Endothelial cell of umbilical vein (primary cell): Measurements from ENCODE around the gene RELT. TPM values are rescaled to one million over a fixed set of nuclear protein-coding genes. Genes with fewer than 3 reads are reported as not detected.

Source experiments
- BruUV-seq: library from RNA; stranded (reverse); fragments of 400-500 nt; replicated peaks from 2 replicates; lab custom pipeline; 2021; lab: Mats Ljungman, UMichigan
- CTCF ChIA-PET: fragments of 300-600, 350-600 bp; sonication (Branson Sonifier 250); formaldehyde crosslinking; loops from one replicate; lab custom pipeline; 2021; ENCODE audit warnings: antibody characterized with exemption, inconsistent platforms; lab: Charles Lee
- POLR2A ChIA-PET: fragments of 300-600, 350-600 bp; sonication (Branson Sonifier 250); formaldehyde crosslinking; loops from one replicate; lab custom pipeline; 2021; ENCODE audit warnings: antibody characterized with exemption, inconsistent platforms; lab: Charles Lee
- DNase-seq: peaks from one replicate; pipeline ENCODE4 v3.0.0-alpha.2; 2011; ENCODE audit warnings: low read depth, low spot score
- FAIRE-seq: peaks from 2 replicates; lab custom pipeline; 2011; peaks lifted over from hg19 to GRCh38; lab: Jason Lieb, UNC
- H2AFZ ChIP-seq: 2 replicates; pipeline ENCODE4 v1.6.0; 2012; ENCODE audit warnings: low read depth, low read length, control low read depth, inconsistent platforms
- H3K27ac ChIP-seq: 2 replicates; pipeline ENCODE4 v1.5.1; 2011; ENCODE audit warnings: low read depth, mild to moderate bottlenecking, control low read depth, low read length, moderate library complexity; ENCODE audit not compliant: insufficient read depth
- H3K27me3 ChIP-seq, 2 experiments: 2 replicates each; pipeline versions ENCODE4 v1.6.0 to v1.6.1; 2011; ENCODE audit warnings: low read length in 2 of 2, mixed read lengths in 1 of 2; ENCODE audit not compliant: control insufficient read depth in 2 of 2, insufficient read depth in 2 of 2
- H3K36me3 ChIP-seq, 2 experiments: 2 replicates in 1 of 2; 3 replicates in 1 of 2; pipeline ENCODE4 v1.5.1; 2011; ENCODE audit warnings: low read length in 2 of 2, mild to moderate bottlenecking in 1 of 2, moderate library complexity in 1 of 2; ENCODE audit not compliant: control insufficient read depth in 2 of 2, insufficient read depth in 2 of 2; ENCODE audit errors: extremely low read depth in 1 of 2
- H3K4me1 ChIP-seq: 3 replicates; pipeline ENCODE4 v1.5.1; 2011; ENCODE audit warnings: mild to moderate bottlenecking, low read length; ENCODE audit not compliant: control insufficient read depth, insufficient read depth; ENCODE audit errors: extremely low read depth
- H3K4me2 ChIP-seq: 2 replicates; pipeline ENCODE4 v1.6.1; 2011; ENCODE audit warnings: low read length, control low read depth, mixed read lengths; ENCODE audit not compliant: insufficient read depth
- H3K4me3 ChIP-seq, 3 experiments: fragments of 200-600 bp in 1 of 3; sonication (generic), shearing (Covaris generic) in 1 of 3; replicated peaks in 1 of 3; 2 replicates each; pipeline ENCODE4 v1.5.1; 2011 to 2016; ENCODE audit warnings: control low read depth in 3 of 3, low read length in 3 of 3, mild to moderate bottlenecking in 2 of 3, inconsistent platforms in 1 of 3, low read depth in 1 of 3, moderate library complexity in 1 of 3; ENCODE audit not compliant: insufficient read depth in 1 of 3
- H3K79me2 ChIP-seq: 2 replicates; pipeline ENCODE4 v1.6.0; 2012; ENCODE audit warnings: low read length, inconsistent platforms; ENCODE audit not compliant: control insufficient read depth, insufficient read depth
- H3K9ac ChIP-seq: replicated peaks from 2 replicates; pipeline ENCODE3; 2011; ENCODE audit warnings: low read length, control low read depth; ENCODE audit not compliant: insufficient read depth; ENCODE audit errors: extremely low read depth
- H3K9me1 ChIP-seq: replicated peaks from 3 replicates; pipeline ENCODE4 v1.6.0; 2011; ENCODE audit warnings: mild to moderate bottlenecking, low read length; ENCODE audit not compliant: control insufficient read depth, insufficient read depth; ENCODE audit errors: extremely low read depth
- H3K9me3 ChIP-seq: replicated peaks from 2 replicates; pipeline ENCODE4 v1.5.1; 2012; ENCODE audit warnings: low read length, inconsistent platforms; ENCODE audit not compliant: control insufficient read depth, insufficient read depth
- H4K20me1 ChIP-seq: replicated peaks from 2 replicates; pipeline ENCODE3; 2011; ENCODE audit warnings: mild to moderate bottlenecking, low read length; ENCODE audit not compliant: control insufficient read depth, insufficient read depth; ENCODE audit errors: extremely low read depth
- EZH2 ChIP-seq: IDR thresholded peaks from 2 replicates; pipeline ENCODE4 v1.6.1; 2012; ENCODE audit warnings: borderline replicate concordance, low read depth, mild to moderate bottlenecking, moderate library complexity, low read length, inconsistent platforms; ENCODE audit not compliant: severe bottlenecking
- FOS ChIP-seq: IDR thresholded peaks from 2 replicates; pipeline ENCODE4 v1.6.1; 2011; ENCODE audit warnings: mild to moderate bottlenecking, low read length, moderate library complexity, borderline replicate concordance; ENCODE audit not compliant: insufficient read depth
- GATA2 ChIP-seq: IDR thresholded peaks from 2 replicates; pipeline ENCODE4 v1.7.0; 2011; ENCODE audit warnings: low read depth, mild to moderate bottlenecking, moderate library complexity, mixed read lengths, low read length; ENCODE audit not compliant: insufficient read length, insufficient read depth
- JUN ChIP-seq: IDR thresholded peaks from 2 replicates; pipeline ENCODE4 v1.6.1; 2011; ENCODE audit warnings: borderline replicate concordance, low read depth; ENCODE audit not compliant: insufficient read length, insufficient read depth
- MYC ChIP-seq: IDR thresholded peaks from one replicate; pipeline ENCODE4 v1.6.1; 2011; ENCODE audit warnings: mild to moderate bottlenecking, low read depth, low read length
- POLR2A ChIP-seq: IDR thresholded peaks from 2 replicates; pipeline ENCODE4 v1.6.1; 2012; ENCODE audit warnings: low read depth, mild to moderate bottlenecking, control low read depth, low read length
- POLR2AphosphoS5 ChIP-seq: IDR thresholded peaks from 2 replicates; pipeline ENCODE4 v1.6.1; 2012; ENCODE audit warnings: low read depth, mild to moderate bottlenecking, control low read depth, low read length, moderate library complexity; ENCODE audit not compliant: insufficient read depth
- dilution Hi-C: fragments of 300-500 bp; cut with MboI; formaldehyde crosslinking; loops from one replicate; pipeline ENCODE4 v1.15.0; 2019; ENCODE audit warnings: low sequenced_read_pairs; ENCODE audit not compliant: extremely low pct_ligation_motif_present
- intact Hi-C: fragments of 100-400 bp; cut with micrococcal nuclease; formaldehyde crosslinking; loops from one replicate; pipeline ENCODE4 v1.10.0; 2022
- polyA plus RNA-seq, 4 experiments: library from polyadenylated mRNA; depleted of rRNA in 3 of 4; stranded (reverse) in 3 of 4; unstranded in 1 of 4; fragments of >200 nt; gene quantifications; 2 replicates each; pipeline versions ENCODE4 v1.2.1 to v1.2.3, GENCODE V29; 2011 to 2012; ENCODE audit warnings: missing spikeins in 1 of 4
- total RNA-seq: library from RNA; stranded (reverse); gene quantifications from 2 replicates; pipeline ENCODE4 v1.2.3, GENCODE V29; 2021
- TF ChIP-seq, protein P1 (sequence below), 2 donors: IDR thresholded peaks; 1 replicate in 1 of 2; 2 replicates in 1 of 2; pipeline ENCODE4 v1.5.1; 2011; ENCODE audit warnings: low read length in 2 of 2, mild to moderate bottlenecking in 2 of 2, moderate library complexity in 2 of 2, control low read depth in 1 of 2, inconsistent platforms in 1 of 2, low read depth in 1 of 2; ENCODE audit not compliant: insufficient read depth in 1 of 2; ENCODE audit errors: extremely low read depth in 1 of 2
- TF ChIP-seq, protein P2 (sequence below): IDR thresholded peaks from 2 replicates; pipeline ENCODE4 v1.6.1; 2011; ENCODE audit not compliant: insufficient read depth, insufficient read length

Gene RELT
- total and polyA plus RNA-seq, 2 donors (not counting 3 experiments of a cell fraction or from before 2014, with no cell fraction given) = 6.7 to 13.1 TPM

DNA sequence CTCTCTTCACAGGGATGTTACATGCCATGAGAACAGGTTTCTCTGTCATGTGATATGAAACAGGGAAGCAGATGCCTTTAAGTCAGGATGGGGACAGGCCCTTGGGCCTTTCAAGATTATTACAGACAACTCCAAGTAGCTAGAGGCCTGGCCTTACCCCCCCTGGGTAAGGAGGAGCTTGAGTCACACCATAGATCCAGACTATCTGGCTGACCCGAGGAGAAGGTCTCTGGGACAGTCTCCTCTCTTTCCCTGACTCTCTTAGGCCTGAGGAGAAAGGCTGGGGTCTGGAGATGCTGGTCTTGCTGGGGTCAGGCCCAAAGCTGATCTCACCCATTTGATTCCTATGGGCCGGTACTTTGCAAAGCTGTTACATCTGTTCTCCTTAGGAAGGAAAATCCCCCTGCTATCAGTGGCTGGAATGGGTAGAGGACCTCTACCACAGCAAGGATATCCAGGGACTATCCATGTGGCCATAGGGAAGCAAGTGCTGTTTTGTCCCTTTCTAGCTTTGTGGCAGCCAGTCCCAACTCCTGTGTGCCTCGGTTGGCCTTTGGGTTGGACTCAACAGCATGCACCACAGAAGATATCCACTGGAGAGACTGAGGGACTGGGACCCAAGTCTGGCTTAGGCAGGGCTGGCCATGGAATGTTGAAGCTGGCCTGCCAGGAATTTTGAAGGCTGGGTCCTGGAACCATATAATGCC, 25.2 kb downstream of the RELT start:
- BruUV-seq = no TSS peak
- Histone ChIP-seq H3K79me2 (no peaks in the 10 kb centered on the region), H3K27ac (no peak overlapping the region), H2AFZ (no peak overlapping the region), H3K36me3 (peaks cover 2 to 7% of the 10 kb centered on the region in 2 experiments), H3K4me1 (peaks cover 7% of the 10 kb centered on the region), H3K4me3 (no peak overlapping the region), H3K9me1 (no peaks in the 10 kb centered on the region), H3K9ac (no peak overlapping the region), H3K4me2 (no peak overlapping the region), H3K9me3 (no peaks in the 10 kb centered on the region), H3K27me3 (no peaks in the 10 kb centered on the region), H4K20me1 (no peaks in the 10 kb centered on the region)
- intact Hi-C loops = loop anchor here (5.0 to 10.0 kb wide), 2 partner anchors 223 to 531 kb away; no protein-coding TSS in a partner anchor
- POLR2A ChIA-PET = no interaction called here
- DNase-seq = no peak
- dilution Hi-C loops = no loop called here
- no peak for FAIRE-seq
- CTCF ChIA-PET = interaction anchor here (1.3 to 6.4 kb wide), 4 partner anchors 16 to 260 kb away, joined by 3 to 89 read pairs (median 16); no protein-coding TSS in a partner anchor
- TF ChIP-seq FOS = no peak
- TF ChIP-seq POLR2AphosphoS5 = peak; percentile 17
- TF ChIP-seq JUN = no peak

DNA sequence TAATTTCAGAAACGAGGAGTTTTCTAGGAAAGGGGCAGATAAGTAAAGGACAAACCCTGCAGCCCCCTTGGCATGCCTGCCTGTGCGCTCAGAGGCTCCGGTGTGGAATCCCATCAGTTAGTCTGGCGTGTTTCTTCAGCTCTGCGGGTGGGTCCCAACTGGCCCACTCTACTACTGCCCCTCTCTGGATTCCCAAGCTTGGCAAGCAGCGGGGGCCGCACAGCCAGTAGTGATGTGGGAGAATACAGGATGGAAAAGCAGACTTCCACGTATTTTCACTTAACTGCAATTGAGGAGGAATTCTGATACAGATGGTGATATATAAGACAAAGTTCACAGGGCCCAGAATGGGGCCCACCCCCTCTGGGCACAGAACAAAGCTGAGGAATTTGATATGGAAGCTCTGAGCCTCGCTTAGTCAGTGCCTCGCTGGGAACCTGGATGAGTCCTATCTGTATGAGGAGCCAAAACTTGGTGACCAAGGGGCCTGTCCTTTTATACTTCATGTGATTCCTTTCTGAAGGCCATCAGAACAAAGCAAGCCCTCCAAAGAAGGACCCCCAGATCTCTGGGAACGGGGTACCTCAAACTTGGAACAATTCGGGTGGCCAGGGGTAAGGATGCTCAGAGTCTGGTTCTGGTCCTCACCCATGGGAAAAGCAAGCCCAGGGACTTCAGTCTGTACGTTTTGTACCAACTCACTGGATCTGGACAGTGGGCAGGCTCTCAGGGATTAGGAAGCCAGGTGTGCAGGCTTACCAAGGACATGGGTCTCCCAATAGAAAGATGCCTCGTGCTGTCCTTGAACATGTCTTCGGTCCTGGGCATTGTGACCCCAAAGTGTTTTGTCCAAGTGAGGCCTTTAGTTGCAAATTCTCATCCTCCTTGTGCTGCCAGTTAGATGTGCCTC, 26.0 kb downstream of the RELT start:
- no TSS peak for BruUV-seq
- Histone ChIP-seq H2AFZ (no peak overlapping the region), H4K20me1 (no peaks in the 10 kb centered on the region), H3K4me3 (no peak overlapping the region), H3K27ac (no peak overlapping the region), H3K27me3 (no peaks in the 10 kb centered on the region), H3K9ac (no peak overlapping the region), H3K4me2 (no peak overlapping the region), H3K4me1 (peaks cover 7% of the 10 kb centered on the region), H3K9me1 (no peaks in the 10 kb centered on the region), H3K79me2 (no peaks in the 10 kb centered on the region), H3K36me3 (peaks cover 2 to 7% of the 10 kb centered on the region in 2 experiments), H3K9me3 (no peaks in the 10 kb centered on the region)
- ChIA-PET POLR2A (no interaction called here), CTCF (interaction anchor here (0.7 to 6.4 kb wide), 11 partner anchors 9 to 529 kb away, joined by 3 to 89 read pairs (median 6); no protein-coding TSS in a partner anchor)
- dilution Hi-C loops (no loop called here), intact Hi-C loops (loop anchor here (5.0 to 10.0 kb wide), 2 partner anchors 223 to 530 kb away; no protein-coding TSS in a partner anchor)
- DNase-seq = no peak
- TF ChIP-seq MYC (no peak), EZH2 (no peak), POLR2A (no peak), GATA2 (no peak), POLR2AphosphoS5 (no peak), FOS (no peak), JUN (no peak)
- TF ChIP-seq, protein P1, sequence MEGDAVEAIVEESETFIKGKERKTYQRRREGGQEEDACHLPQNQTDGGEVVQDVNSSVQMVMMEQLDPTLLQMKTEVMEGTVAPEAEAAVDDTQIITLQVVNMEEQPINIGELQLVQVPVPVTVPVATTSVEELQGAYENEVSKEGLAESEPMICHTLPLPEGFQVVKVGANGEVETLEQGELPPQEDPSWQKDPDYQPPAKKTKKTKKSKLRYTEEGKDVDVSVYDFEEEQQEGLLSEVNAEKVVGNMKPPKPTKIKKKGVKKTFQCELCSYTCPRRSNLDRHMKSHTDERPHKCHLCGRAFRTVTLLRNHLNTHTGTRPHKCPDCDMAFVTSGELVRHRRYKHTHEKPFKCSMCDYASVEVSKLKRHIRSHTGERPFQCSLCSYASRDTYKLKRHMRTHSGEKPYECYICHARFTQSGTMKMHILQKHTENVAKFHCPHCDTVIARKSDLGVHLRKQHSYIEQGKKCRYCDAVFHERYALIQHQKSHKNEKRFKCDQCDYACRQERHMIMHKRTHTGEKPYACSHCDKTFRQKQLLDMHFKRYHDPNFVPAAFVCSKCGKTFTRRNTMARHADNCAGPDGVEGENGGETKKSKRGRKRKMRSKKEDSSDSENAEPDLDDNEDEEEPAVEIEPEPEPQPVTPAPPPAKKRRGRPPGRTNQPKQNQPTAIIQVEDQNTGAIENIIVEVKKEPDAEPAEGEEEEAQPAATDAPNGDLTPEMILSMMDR (IDR thresholded peaks at IDR 0.05; ENCODE audit: extremely low read depth in 1 of 2, insufficient read depth in 1 of 2, low read depth in 1 of 2, low read length in 2 of 2) = no peak
- TF ChIP-seq, protein P2, sequence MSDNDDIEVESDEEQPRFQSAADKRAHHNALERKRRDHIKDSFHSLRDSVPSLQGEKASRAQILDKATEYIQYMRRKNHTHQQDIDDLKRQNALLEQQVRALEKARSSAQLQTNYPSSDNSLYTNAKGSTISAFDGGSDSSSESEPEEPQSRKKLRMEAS = no peak
- no peak for FAIRE-seq
